B cell (primary cell): ENCODE results near the gene C15orf62. TPM values are rescaled to one million over a fixed set of nuclear protein-coding genes. Genes with fewer than 3 reads are reported as not detected.

Source experiments
- ATAC-seq: fragments of 200-7000 bp; cut with Tn5 transposase; one replicate; pipeline ENCODE4 v1.10.0; 2021; ENCODE audit warnings: low read depth, mild to moderate bottlenecking, moderate number of reproducible peaks, moderate library complexity
- CTCF ChIA-PET: fragments of 350-600 bp; sonication (Branson Sonifier 250); formaldehyde crosslinking; loops from one replicate; lab custom pipeline; 2021; ENCODE audit warnings: antibody characterized with exemption, inconsistent platforms; lab: Charles Lee
- POLR2A ChIA-PET: fragments of 350-600 bp; sonication (Branson Sonifier 250); formaldehyde crosslinking; loops from one replicate; lab custom pipeline; 2021; ENCODE audit warnings: antibody characterized with exemption; lab: Charles Lee
- DNase-seq: peaks from one replicate; pipeline ENCODE4 v3.0.0; 2013
- H2AFZ ChIP-seq: 2 replicates; pipeline ENCODE4 v1.6.1; 2012; ENCODE audit warnings: mild to moderate bottlenecking, low read depth, low read length; ENCODE audit not compliant: insufficient read depth, poor library complexity, severe bottlenecking
- H3K27ac ChIP-seq, 2 donors: 1 replicate in 1 of 2; 2 replicates in 1 of 2; pipeline ENCODE4 v1.5.1; 2012 to 2013; ENCODE audit warnings: low read length in 2 of 2, mild to moderate bottlenecking in 2 of 2, moderate library complexity in 1 of 2
- H3K27me3 ChIP-seq, 4 experiments: fragments of 200-600 bp in 1 of 4; sonication (generic) in 1 of 4; replicated peaks in 1 of 4; 1 replicate in 2 of 4; 2 replicates in 2 of 4; pipeline versions ENCODE4 v1.6.1 to v1.7.0; 2013 to 2016; ENCODE audit warnings: low read length in 3 of 4, mild to moderate bottlenecking in 2 of 4, mixed read lengths in 1 of 4, moderate library complexity in 1 of 4; ENCODE audit not compliant: insufficient read depth in 4 of 4, control insufficient read depth in 3 of 4; ENCODE audit errors: control extremely low read depth in 1 of 4
- H3K36me3 ChIP-seq, 2 experiments: replicated peaks in 1 of 2; 1 replicate in 1 of 2; 2 replicates in 1 of 2; pipeline versions ENCODE4 v1.6.1 to v1.7.1; 2013; ENCODE audit warnings: low read length in 1 of 2; ENCODE audit not compliant: insufficient read depth in 2 of 2, control insufficient read depth in 1 of 2; ENCODE audit errors: control extremely low read depth in 1 of 2, extremely low read depth in 1 of 2
- H3K4me1 ChIP-seq, 2 donors: fragments of 200-600 bp in 1 of 2; sonication (generic) in 1 of 2; 1 replicate in 1 of 2; 2 replicates in 1 of 2; pipeline versions ENCODE4 v1.5.1 to v1.6.1; 2013 to 2017; ENCODE audit warnings: low read length in 2 of 2; ENCODE audit not compliant: control insufficient read depth in 2 of 2, insufficient read depth in 2 of 2
- H3K4me2 ChIP-seq: replicated peaks from 2 replicates; pipeline ENCODE3; 2012; ENCODE audit warnings: mild to moderate bottlenecking, low read depth, low read length; ENCODE audit not compliant: poor library complexity, severe bottlenecking
- H3K4me3 ChIP-seq, 5 experiments: fragments of 200-600 bp in 1 of 5; sonication (generic) in 1 of 5; 1 replicate in 3 of 5; 2 replicates in 2 of 5; pipeline versions ENCODE4 v1.5.1 to v1.7.0; 2011 to 2016; ENCODE audit warnings: low read length in 4 of 5, mild to moderate bottlenecking in 4 of 5, low read depth in 2 of 5, control low read depth in 1 of 5, moderate library complexity in 1 of 5; ENCODE audit not compliant: insufficient read depth in 1 of 5; ENCODE audit errors: control extremely low read depth in 1 of 5, extremely low read depth in 1 of 5
- H3K79me2 ChIP-seq: fragments of 200-600 bp; sonication (generic); one replicate; pipeline ENCODE4 v1.6.0; 2016; ENCODE audit warnings: low read length; ENCODE audit not compliant: control insufficient read depth, insufficient read depth
- H3K9ac ChIP-seq: fragments of 200-600 bp; sonication (generic); 2 replicates; pipeline ENCODE4 v1.6.1; 2017; ENCODE audit warnings: mild to moderate bottlenecking, low read length, moderate library complexity
- H3K9me3 ChIP-seq, 3 donors: one replicate each; pipeline versions ENCODE4 v1.6.1 to v1.7.1; 2013; ENCODE audit warnings: low read length in 2 of 3; ENCODE audit not compliant: control insufficient read depth in 2 of 3, insufficient read depth in 1 of 3; ENCODE audit errors: control extremely low read depth in 1 of 3
- H4K20me1 ChIP-seq: 2 replicates; pipeline ENCODE4 v1.6.0; 2012; ENCODE audit warnings: mild to moderate bottlenecking, low read length; ENCODE audit not compliant: insufficient read depth, control insufficient read depth, poor library complexity, severe bottlenecking
- H3K27ac Mint-ChIP-seq: one replicate; pipeline ENCODE4 v1.8.0; 2021; ENCODE audit warnings: mixed read lengths
- H3K27me3 Mint-ChIP-seq: one replicate; pipeline ENCODE4 v1.8.0; 2021; ENCODE audit warnings: mixed read lengths
- H3K4me1 Mint-ChIP-seq: one replicate; pipeline ENCODE4 v1.8.0; 2021; ENCODE audit warnings: mixed read lengths
- H3K4me3 Mint-ChIP-seq: one replicate; pipeline ENCODE4 v1.8.0; 2021; ENCODE audit warnings: mixed read lengths
- H3K9me3 Mint-ChIP-seq: one replicate; pipeline ENCODE4 v1.8.0; 2022; ENCODE audit warnings: mixed read lengths; ENCODE audit not compliant: insufficient read depth
- EZH2 ChIP-seq: IDR thresholded peaks from 2 replicates; pipeline ENCODE4 v1.6.1; 2012; ENCODE audit warnings: borderline replicate concordance, low read depth, mild to moderate bottlenecking, moderate library complexity, low read length; ENCODE audit not compliant: insufficient read depth, poor library complexity, severe bottlenecking
- WGBS: methylation state at CpG from one replicate; pipeline ENCODE4 v1.1.5; 2013; ENCODE audit warnings: missing lambda C conversion rate; ENCODE audit not compliant: insufficient coverage; 5-methylcytosine and 5-hydroxymethylcytosine counted together
- intact Hi-C: fragments of 100-400 bp; cut with micrococcal nuclease; formaldehyde crosslinking; loops from one replicate; pipeline ENCODE4 v1.10.0; 2022
- polyA minus RNA-seq: library from RNA; depleted of rRNA, polyadenylated mRNA; stranded (reverse); fragments of >200 nt; gene quantifications from 2 replicates; pipeline ENCODE4 v1.2.3, GENCODE V29; 2012
- polyA plus RNA-seq: library from polyadenylated mRNA; depleted of rRNA; stranded (reverse); fragments of >200 nt; gene quantifications from 2 replicates; pipeline ENCODE4 v1.2.3, GENCODE V29; 2012
- total RNA-seq, 2 donors: library from RNA; stranded (reverse); fragments of 120-200 nt in 1 of 2; gene quantifications; 1 replicate in 1 of 2; 2 replicates in 1 of 2; pipeline versions ENCODE4 v1.2.3 to v1.2.4, GENCODE V29; 2013 to 2022
- TF ChIP-seq, protein P1 (sequence below): fragments of 200-600 bp; IDR thresholded peaks from one replicate; pipeline ENCODE4 v1.8.0; 2022; ENCODE audit warnings: antibody characterized with exemption, mild to moderate bottlenecking

Gene C15orf62, protein sequence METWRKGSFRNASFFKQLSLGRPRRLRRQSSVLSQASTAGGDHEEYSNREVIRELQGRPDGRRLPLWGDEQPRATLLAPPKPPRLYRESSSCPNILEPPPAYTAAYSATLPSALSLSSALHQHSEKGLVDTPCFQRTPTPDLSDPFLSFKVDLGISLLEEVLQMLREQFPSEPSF
- 8.6 and 9.5 TPM in 2 replicates for total RNA-seq
- total RNA-seq (2013), result 0.47 TPM
- polyA plus RNA-seq, result 0.30 and 0.50 TPM in 2 replicates
- polyA minus RNA-seq, result 0.86 and 0.94 TPM in 2 replicates

DNA sequence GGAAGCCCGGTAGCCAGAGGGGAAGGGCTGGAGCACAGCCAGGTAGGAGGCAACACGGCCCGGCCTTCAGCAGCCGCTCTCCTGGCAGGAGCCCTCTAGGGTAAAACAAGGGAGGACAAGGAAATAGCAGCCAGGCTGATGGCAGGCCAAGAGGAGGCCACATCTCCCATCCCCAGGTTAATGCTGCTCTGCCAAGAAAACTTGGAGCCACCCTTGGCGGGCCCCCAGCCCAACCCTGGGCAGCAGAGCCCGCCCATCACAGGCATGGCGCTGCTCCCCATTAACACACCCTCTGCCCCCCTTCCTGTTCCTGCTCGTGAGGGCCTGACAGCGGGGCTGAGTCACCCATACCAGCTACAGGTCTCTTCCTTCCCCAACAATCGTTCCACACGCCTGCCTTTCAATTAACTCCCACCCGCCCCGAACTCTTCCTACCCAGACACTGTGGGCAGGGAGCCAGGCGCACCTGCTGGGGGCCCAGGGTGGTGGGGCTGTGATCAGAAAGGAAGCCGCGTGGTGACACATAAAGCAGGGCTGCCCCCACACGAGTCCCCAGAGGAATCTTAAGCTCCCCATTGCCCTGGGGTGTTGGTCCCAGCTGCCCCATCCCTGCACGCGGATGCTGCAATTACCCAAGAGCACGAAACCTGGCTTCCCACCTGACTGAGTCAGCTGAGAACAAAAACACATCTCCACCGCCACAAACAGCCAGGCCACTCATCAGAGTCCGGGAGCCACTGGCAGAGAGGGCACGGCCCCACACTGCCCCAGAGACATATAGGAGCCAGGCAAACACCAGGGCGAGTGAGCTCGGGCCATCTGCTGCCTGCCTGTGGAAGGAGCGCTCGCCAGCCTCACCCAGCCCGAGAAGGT, at the start of gene C15orf62:
TSS of gene C15orf62 (plus strand) at position 707 of the 873 bp plus-strand sequence. CDS start 516 bp downstream, outside the sequence.
- Histone ChIP-seq H3K4me3 (peak within 1 kb of the TSS in 4 of 5 experiments; percentile 15 to 52 (median 38)), H4K20me1 (no peaks in the 10 kb centered on the region), H2AFZ (peak within 1 kb of the TSS; percentile 51), H3K27me3 (no peaks in the 10 kb centered on the region), H3K4me2 (peak within 1 kb of the TSS; percentile 80), H3K79me2 (no peaks in the 10 kb centered on the region), H3K4me1 (peaks cover 45 to 56% of the 10 kb centered on the region in 2 donors), H3K36me3 (peaks cover 0 to 27% of the 10 kb centered on the region in 2 experiments), H3K9ac (peak within 1 kb of the TSS; percentile 36), H3K27ac (peak within 1 kb of the TSS; percentile 42 to 78), H3K9me3 (no peaks in the 10 kb centered on the region)
- WGBS, result 6% methylated on average over 23 of the region's 28 CpGs
- POLR2A ChIA-PET, result interaction anchor here (0.5 to 3.1 kb wide), 11 partner anchors 9 to 329 kb away, joined by 3 to 14 read pairs (median 4); partner anchors contain the start of genes BAHD1, CCDC32, RAD51 and RMDN3
- Mint-ChIP-seq H3K27me3 (no peaks in the 10 kb centered on the region), H3K4me3 (peak within 1 kb of the TSS; percentile 88), H3K27ac (peak within 1 kb of the TSS; percentile 95), H3K9me3 (no peaks in the 10 kb centered on the region), H3K4me1 (peaks cover 51% of the 10 kb centered on the region)
- CTCF ChIA-PET, result interaction anchor here (0.7 to 9.6 kb wide), 13 partner anchors 8 to 250 kb away, joined by 3 to 99 read pairs (median 5); partner anchors contain the start of genes RAD51 and VPS18
- DNase-seq (peak; percentile 85), ATAC-seq (peak; percentile 82)
- intact Hi-C loops, result loop anchor here (1.0 kb wide), 5 partner anchors 13 to 125 kb away; partner anchors contain the start of genes DNAJC17, RMDN3, VPS18 and ZFYVE19
- TF ChIP-seq, protein P1, sequence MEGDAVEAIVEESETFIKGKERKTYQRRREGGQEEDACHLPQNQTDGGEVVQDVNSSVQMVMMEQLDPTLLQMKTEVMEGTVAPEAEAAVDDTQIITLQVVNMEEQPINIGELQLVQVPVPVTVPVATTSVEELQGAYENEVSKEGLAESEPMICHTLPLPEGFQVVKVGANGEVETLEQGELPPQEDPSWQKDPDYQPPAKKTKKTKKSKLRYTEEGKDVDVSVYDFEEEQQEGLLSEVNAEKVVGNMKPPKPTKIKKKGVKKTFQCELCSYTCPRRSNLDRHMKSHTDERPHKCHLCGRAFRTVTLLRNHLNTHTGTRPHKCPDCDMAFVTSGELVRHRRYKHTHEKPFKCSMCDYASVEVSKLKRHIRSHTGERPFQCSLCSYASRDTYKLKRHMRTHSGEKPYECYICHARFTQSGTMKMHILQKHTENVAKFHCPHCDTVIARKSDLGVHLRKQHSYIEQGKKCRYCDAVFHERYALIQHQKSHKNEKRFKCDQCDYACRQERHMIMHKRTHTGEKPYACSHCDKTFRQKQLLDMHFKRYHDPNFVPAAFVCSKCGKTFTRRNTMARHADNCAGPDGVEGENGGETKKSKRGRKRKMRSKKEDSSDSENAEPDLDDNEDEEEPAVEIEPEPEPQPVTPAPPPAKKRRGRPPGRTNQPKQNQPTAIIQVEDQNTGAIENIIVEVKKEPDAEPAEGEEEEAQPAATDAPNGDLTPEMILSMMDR, result no peak
- TF ChIP-seq EZH2, result no peak
